OCI-M2 (cell line): ENCODE data around the gene WAC.
A peak's percentile ranks its signal among the peaks of the same experiment; 100 is the strongest.
"Not testable (repeated sequence)": the region's sequence is repeated elsewhere in the genome, so short reads cannot be mapped to it uniquely, and the experiment has no call there.

Source experiments
- DNase-seq: peaks from one replicate; lab custom pipeline; 2025; ENCODE audit not compliant: unreplicated experiment; lab: John Stamatoyannopoulos, UW

Gene WAC, protein sequence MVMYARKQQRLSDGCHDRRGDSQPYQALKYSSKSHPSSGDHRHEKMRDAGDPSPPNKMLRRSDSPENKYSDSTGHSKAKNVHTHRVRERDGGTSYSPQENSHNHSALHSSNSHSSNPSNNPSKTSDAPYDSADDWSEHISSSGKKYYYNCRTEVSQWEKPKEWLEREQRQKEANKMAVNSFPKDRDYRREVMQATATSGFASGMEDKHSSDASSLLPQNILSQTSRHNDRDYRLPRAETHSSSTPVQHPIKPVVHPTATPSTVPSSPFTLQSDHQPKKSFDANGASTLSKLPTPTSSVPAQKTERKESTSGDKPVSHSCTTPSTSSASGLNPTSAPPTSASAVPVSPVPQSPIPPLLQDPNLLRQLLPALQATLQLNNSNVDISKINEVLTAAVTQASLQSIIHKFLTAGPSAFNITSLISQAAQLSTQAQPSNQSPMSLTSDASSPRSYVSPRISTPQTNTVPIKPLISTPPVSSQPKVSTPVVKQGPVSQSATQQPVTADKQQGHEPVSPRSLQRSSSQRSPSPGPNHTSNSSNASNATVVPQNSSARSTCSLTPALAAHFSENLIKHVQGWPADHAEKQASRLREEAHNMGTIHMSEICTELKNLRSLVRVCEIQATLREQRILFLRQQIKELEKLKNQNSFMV

GRCh38 chr10:28532337-28533185, at the start of gene WAC:
WAC (plus strand) TSS chr10:28533118; CDS start chr10:28533580, 462 bp downstream.
- peak; percentile 56 for DNase-seq

DNA sequence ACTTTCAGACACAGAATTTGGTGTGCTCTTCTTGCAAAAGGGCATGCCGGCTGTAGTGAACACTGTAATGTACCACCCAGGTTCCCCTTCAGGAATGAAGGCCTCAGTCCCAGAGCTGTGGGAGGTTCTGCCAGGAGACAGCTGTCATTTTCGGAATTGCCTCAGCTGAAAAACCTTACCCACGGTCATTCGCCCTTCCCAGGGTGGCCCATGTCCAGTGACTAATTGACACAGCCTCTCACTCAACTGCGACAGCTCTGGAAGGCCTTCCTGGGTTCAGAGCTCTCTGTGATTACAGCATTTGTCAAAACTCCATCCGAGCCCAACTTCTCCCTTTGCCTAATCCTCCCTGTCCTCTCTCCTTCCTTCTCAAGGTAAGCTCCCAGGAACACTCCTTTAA, 43.7 kb upstream of the WAC start:
- no peak for DNase-seq

- DNase-seq: not testable (repeated sequence)
Observed at GRCh38 chr10:28490256-28490865, 42.6 kb upstream of the WAC start.

- DNase-seq: no peak
Observed at GRCh38 chr10:28492116-28492920, 40.6 kb upstream of the WAC start.

DNA sequence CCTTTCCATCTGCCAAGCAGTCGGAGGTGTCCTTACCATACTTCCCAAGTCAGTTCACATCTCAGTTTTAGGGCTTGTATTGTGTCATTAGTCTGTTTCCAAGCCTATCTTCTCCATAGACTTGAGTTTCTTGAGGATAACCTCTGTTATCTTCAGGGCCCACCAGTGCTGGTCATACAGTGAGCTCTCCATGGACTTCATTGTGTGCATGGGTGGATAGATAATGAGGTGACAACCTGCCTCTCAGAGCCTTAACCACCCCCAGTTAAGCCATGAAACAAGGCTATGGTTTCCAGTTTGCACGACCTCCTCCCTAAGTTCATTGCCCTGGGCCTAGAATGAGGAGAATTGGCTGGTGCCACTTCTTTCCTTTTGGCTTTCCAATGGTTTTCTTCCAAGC, 38.5 kb upstream of the WAC start:
- DNase-seq: peak; percentile 15

- no peak for DNase-seq
Observed at GRCh38 chr10:28495084-28495483, 37.8 kb upstream of the WAC start.

- DNase-seq: no peak
Observed at GRCh38 chr10:28496017-28496416, 36.9 kb upstream of the WAC start.

DNA sequence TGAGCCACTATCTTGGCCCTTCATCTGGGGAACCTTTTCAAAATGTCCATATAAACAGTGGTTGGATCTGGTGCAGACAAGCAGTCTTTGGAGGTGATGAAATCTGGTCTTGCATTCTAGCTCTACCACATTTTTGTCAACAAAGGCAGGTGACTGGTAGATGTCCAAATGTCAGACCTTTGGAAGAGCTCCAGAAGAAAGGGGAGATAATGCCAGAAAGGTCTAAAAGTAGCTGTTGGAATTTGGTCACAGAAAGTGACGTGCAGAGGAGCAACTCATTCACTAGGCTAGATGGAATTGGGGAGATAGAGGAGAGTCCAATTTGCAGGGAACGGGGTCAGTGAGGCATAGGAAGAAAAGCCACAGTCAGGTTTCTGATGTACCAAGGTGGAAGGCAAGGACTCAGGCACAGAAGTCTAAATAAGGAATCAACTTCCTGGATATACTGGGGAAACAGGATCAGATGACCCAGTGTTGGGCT, 36.4 kb upstream of the WAC start:
- DNase-seq: no peak

- no peak for DNase-seq
Observed at GRCh38 chr10:28497313-28498126, 35.4 kb upstream of the WAC start.

- not testable (repeated sequence) for DNase-seq
Observed at GRCh38 chr10:28500203-28500602, 32.7 kb upstream of the WAC start.

DNA sequence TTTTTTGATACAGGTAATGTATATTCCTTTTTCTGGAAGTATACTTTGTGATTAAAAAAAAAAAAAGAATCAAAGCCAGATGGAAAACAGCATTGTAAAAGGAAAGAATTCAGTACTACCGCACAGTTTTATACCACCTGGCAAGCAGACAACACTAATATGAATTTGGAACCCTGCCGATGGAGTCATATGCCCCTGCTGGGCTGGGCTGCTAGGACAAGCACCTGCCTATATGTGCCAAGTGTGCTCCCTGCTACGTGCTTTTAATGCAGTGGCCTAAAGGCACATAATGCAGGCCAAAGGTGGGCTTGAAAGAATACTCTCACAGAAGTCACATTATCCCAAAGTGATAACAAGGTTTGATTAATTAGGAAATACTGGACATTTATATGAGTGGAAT, 29.8 kb upstream of the WAC start:
- DNase-seq: no peak

DNA sequence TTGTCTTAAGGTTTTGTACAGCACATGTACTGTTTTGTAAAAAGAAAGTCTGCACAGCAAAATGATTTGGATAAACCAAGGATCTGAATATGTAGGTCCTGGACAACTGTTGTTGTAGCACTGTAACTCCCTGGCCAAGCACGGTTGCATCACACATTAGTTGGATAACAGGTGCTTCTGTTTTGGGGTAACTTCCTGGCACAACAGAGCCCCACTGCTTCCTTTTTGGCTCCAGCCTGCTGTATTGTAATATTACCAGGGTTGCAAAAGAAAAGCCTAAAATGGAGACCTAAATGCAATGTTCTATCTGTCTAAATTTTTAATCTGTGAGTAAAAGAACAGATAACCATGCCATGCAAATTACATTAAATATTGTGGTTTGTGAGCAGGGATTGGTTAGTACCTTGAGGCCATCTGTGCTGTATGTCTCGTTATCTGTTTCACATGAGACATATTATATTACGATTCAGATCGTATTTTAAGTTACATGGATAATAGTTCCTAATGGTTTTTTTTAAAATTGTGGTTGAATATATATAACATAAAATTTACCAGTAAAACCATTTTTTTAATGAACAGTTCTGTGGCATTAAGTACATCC, 27.5 kb upstream of the WAC start:
- no peak for DNase-seq

- DNase-seq: no peak
Observed at GRCh38 chr10:28508304-28508925, 24.5 kb upstream of the WAC start.

DNA sequence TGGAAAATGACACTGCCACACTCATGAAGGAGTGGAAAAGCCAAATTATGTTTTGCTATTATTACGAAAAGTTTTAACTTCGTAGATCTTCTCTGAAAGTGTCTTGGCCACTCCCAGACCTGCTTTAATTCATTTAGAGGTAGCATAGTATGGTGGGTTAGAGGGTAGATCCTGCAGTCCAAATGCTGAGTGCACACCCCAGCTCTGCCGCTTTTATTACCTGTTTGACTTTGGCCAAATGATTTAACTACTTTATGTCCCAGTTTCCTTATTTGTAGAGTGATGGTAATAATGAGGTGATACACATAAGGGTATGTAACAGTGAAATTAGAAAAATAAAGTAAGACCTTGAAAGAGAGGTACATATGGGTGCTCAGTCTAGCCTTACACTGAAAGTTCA, 23.6 kb upstream of the WAC start:
- DNase-seq: no peak

GRCh38 chr10:28514648-28515047, 18.3 kb upstream of the WAC start:
- DNase-seq: no peak

GRCh38 chr10:28520346-28520745, 12.6 kb upstream of the WAC start:
- DNase-seq: no peak

DNA sequence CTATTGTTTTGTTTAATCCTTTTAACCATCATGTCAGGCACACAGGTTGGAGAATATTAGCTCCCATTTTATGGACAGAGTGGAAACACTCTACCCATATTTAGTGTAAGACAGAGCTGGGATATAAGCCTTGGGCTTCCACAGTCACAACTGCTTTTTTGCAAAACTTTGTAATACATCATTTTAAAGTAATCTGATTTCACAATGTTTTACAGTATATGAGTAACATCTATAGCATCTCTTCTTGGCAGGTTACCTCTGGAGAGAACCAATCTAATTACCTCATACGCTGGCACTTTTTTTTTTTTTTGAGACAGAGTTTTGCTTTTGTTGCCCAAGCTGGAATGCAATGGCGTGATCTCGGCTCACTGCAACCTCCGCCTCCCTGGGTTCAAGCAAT, 12.1 kb upstream of the WAC start:
- not testable (repeated sequence) for DNase-seq

- not testable (repeated sequence) for DNase-seq
Observed at GRCh38 chr10:28521961-28522360, 11.0 kb upstream of the WAC start.
